Panc1 (cell line): ENCODE measurements around the gene B4GALNT1. TPM values are rescaled to one million over a fixed set of nuclear protein-coding genes. Genes with fewer than 3 reads are reported as not detected.

Experiments
- ATAC-seq: fragments of 200-7000 bp; cut with Tn5 transposase; 2 replicates; pipeline ENCODE4 v1.9.1; 2020; ENCODE audit warnings: mild to moderate bottlenecking, moderate library complexity
- BruUV-seq: library from RNA; stranded (reverse); fragments of 400-500 nt; replicated peaks from 2 replicates; lab custom pipeline; 2021; lab: Mats Ljungman, UMichigan
- CTCF ChIA-PET: fragments of 300-600 bp; sonication (Branson Sonifier 250); formaldehyde crosslinking; loops from one replicate; lab custom pipeline; 2022; ENCODE audit warnings: antibody characterized with exemption; lab: Charles Lee
- POLR2A ChIA-PET: fragments of 300-600 bp; sonication (Branson Sonifier 250); formaldehyde crosslinking; loops from one replicate; lab custom pipeline; 2022; ENCODE audit warnings: antibody characterized with exemption; lab: Charles Lee
- DNase-seq: peaks from one replicate; pipeline ENCODE4 v3.0.0-alpha.2; 2010; ENCODE audit warnings: low read depth, low spot score
- H3K27ac ChIP-seq: 2 replicates; pipeline ENCODE4 v1.5.1; 2011; ENCODE audit warnings: mild to moderate bottlenecking, low read length, inconsistent platforms
- H3K27me3 ChIP-seq: fragments of 200-500 bp; sonication (Bioruptor generic); 2 replicates; pipeline ENCODE4 v1.6.0; 2014; ENCODE audit warnings: low read length, inconsistent platforms; ENCODE audit not compliant: control insufficient read depth, insufficient read depth
- H3K36me3 ChIP-seq: fragments of 200-500 bp; sonication (Bioruptor generic); 2 replicates; pipeline ENCODE4 v1.5.1; 2014; ENCODE audit warnings: inconsistent platforms, mild to moderate bottlenecking, low read length, moderate library complexity; ENCODE audit not compliant: control insufficient read depth, insufficient read depth
- H3K4me1 ChIP-seq: 2 replicates; pipeline ENCODE4 v1.5.1; 2011; ENCODE audit warnings: inconsistent platforms, mild to moderate bottlenecking, low read length, moderate library complexity; ENCODE audit not compliant: control insufficient read depth, insufficient read depth
- H3K4me3 ChIP-seq, 2 experiments: 2 replicates each; pipeline ENCODE4 v1.5.1; 2011 to 2012; ENCODE audit warnings: low read depth in 2 of 2, low read length in 2 of 2, mild to moderate bottlenecking in 2 of 2, inconsistent platforms in 1 of 2, moderate library complexity in 1 of 2
- H3K9me3 ChIP-seq: fragments of 200-500 bp; sonication (Bioruptor generic); 2 replicates; pipeline ENCODE4 v1.5.1; 2014; ENCODE audit warnings: low read depth, mild to moderate bottlenecking, inconsistent platforms, low read length, moderate library complexity; ENCODE audit not compliant: control insufficient read depth, insufficient read depth
- POLR2AphosphoS5 ChIP-seq: IDR thresholded peaks from 2 replicates; pipeline ENCODE4 v1.6.1; 2012; ENCODE audit warnings: mild to moderate bottlenecking, low read depth, low read length, moderate library complexity
- SIN3A ChIP-seq: IDR thresholded peaks from 2 replicates; pipeline ENCODE4 v1.6.1; 2012; ENCODE audit warnings: low read depth, mild to moderate bottlenecking, low read length, moderate library complexity, borderline replicate concordance; ENCODE audit not compliant: insufficient read depth
- TCF7L2 ChIP-seq: IDR thresholded peaks from 2 replicates; pipeline ENCODE4 v1.6.1; 2011; ENCODE audit warnings: mild to moderate bottlenecking, low read depth, low read length, inconsistent platforms
- in situ Hi-C: cut with HindIII; loops from 2 replicates; pipeline ENCODE4 v1.10.0; 2016; ENCODE audit warnings: low sequenced_read_pairs, low pct_unique_long_range_greater_than_20kb
- intact Hi-C: fragments of 100-400 bp; cut with micrococcal nuclease; formaldehyde crosslinking; loops from one replicate; pipeline ENCODE4 v1.10.0; 2022; ENCODE audit not compliant: unreplicated experiment
- total RNA-seq: library from RNA; stranded (reverse); gene quantifications from one replicate; pipeline ENCODE4 v1.2.1, GENCODE V29; 2021; ENCODE audit not compliant: unreplicated experiment
- TF ChIP-seq, protein P1 (sequence below): fragments of 450-650 bp; IDR thresholded peaks from 2 replicates; pipeline ENCODE4 v1.5.1; 2017; ENCODE audit warnings: mild to moderate bottlenecking
- TF ChIP-seq, protein P2 (sequence below), 2 experiments: IDR thresholded peaks; 2 replicates each; pipeline ENCODE4 v1.6.1; 2011 to 2012; ENCODE audit warnings: low read depth in 2 of 2, control low read depth in 1 of 2, low read length in 1 of 2, mild to moderate bottlenecking in 1 of 2, moderate library complexity in 1 of 2; ENCODE audit not compliant: insufficient read depth in 1 of 2

B4GALNT1 gene
- total RNA-seq, 1 experiment from 2014 or later, result 48.6 TPM

GRCh38 chr12:57611827-57612710 is 20.9 kb downstream of the B4GALNT1 start:
- intact Hi-C loops (no loop called here), in situ Hi-C loops (no loop called here)
- no peak overlapping the region for H3K27ac ChIP-seq
- H3K36me3 ChIP-seq, result no peaks in the 10 kb centered on the region
- POLR2A ChIA-PET, result no interaction called here
- CTCF ChIA-PET, result no interaction called here
- DNase-seq (no peak), ATAC-seq (no peak)
- BruUV-seq, result TSS peak; percentile 55
- peak overlapping the region; percentile 59 to 62 for H3K4me3 ChIP-seq
- no peaks in the 10 kb centered on the region for H3K9me3 ChIP-seq
- H3K27me3 ChIP-seq, result no peaks in the 10 kb centered on the region
- peaks cover 8% of the 10 kb centered on the region; the same call in 1 of the 2 replicates for H3K4me1 ChIP-seq
- TF ChIP-seq POLR2AphosphoS5 (no peak), SIN3A (no peak), TCF7L2 (no peak)
- TF ChIP-seq, protein P1, sequence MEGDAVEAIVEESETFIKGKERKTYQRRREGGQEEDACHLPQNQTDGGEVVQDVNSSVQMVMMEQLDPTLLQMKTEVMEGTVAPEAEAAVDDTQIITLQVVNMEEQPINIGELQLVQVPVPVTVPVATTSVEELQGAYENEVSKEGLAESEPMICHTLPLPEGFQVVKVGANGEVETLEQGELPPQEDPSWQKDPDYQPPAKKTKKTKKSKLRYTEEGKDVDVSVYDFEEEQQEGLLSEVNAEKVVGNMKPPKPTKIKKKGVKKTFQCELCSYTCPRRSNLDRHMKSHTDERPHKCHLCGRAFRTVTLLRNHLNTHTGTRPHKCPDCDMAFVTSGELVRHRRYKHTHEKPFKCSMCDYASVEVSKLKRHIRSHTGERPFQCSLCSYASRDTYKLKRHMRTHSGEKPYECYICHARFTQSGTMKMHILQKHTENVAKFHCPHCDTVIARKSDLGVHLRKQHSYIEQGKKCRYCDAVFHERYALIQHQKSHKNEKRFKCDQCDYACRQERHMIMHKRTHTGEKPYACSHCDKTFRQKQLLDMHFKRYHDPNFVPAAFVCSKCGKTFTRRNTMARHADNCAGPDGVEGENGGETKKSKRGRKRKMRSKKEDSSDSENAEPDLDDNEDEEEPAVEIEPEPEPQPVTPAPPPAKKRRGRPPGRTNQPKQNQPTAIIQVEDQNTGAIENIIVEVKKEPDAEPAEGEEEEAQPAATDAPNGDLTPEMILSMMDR, result no peak
- TF ChIP-seq, protein P2, sequence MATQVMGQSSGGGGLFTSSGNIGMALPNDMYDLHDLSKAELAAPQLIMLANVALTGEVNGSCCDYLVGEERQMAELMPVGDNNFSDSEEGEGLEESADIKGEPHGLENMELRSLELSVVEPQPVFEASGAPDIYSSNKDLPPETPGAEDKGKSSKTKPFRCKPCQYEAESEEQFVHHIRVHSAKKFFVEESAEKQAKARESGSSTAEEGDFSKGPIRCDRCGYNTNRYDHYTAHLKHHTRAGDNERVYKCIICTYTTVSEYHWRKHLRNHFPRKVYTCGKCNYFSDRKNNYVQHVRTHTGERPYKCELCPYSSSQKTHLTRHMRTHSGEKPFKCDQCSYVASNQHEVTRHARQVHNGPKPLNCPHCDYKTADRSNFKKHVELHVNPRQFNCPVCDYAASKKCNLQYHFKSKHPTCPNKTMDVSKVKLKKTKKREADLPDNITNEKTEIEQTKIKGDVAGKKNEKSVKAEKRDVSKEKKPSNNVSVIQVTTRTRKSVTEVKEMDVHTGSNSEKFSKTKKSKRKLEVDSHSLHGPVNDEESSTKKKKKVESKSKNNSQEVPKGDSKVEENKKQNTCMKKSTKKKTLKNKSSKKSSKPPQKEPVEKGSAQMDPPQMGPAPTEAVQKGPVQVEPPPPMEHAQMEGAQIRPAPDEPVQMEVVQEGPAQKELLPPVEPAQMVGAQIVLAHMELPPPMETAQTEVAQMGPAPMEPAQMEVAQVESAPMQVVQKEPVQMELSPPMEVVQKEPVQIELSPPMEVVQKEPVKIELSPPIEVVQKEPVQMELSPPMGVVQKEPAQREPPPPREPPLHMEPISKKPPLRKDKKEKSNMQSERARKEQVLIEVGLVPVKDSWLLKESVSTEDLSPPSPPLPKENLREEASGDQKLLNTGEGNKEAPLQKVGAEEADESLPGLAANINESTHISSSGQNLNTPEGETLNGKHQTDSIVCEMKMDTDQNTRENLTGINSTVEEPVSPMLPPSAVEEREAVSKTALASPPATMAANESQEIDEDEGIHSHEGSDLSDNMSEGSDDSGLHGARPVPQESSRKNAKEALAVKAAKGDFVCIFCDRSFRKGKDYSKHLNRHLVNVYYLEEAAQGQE (IDR thresholded peaks at IDR 0.05; ENCODE audit: insufficient read depth in 1 of 2, low read depth in 2 of 2, low read length in 1 of 2), result no peak

- intact Hi-C loops, result no loop called here
- BruUV-seq, result no TSS peak
- CTCF ChIA-PET, result interaction anchor here (0.7 to 0.9 kb wide), 2 partner anchors 28 to 83 kb away, joined by 3 to 5 read pairs; partner anchors contain the start of gene OS9
- peak; percentile 88 for ATAC-seq
- in situ Hi-C loops, result no loop called here
- peak; percentile 44; the same call in 1 of the 2 replicates for TF ChIP-seq POLR2AphosphoS5
- TF ChIP-seq, protein P2 (IDR thresholded peaks at IDR 0.05; ENCODE audit: insufficient read depth in 1 of 2, low read depth in 2 of 2, low read length in 1 of 2), result no peak
- Histone ChIP-seq H3K36me3 (no peaks in the 10 kb centered on the region), H3K27ac (peak within 1 kb of the TSS; percentile 44), H3K9me3 (no peaks in the 10 kb centered on the region), H3K4me1 (peaks cover 8% of the 10 kb centered on the region; the same call in 1 of the 2 replicates), H3K4me3 (peak within 1 kb of the TSS; percentile 59 to 62), H3K27me3 (no peaks in the 10 kb centered on the region)
- POLR2A ChIA-PET, result no interaction called here
- no peak for DNase-seq
These were observed 21.7 kb downstream of the B4GALNT1 start, which contains the start of gene ARHGEF25 for GRCh38 chr12:57611108-57611826. TSS of gene ARHGEF25 (plus strand) at chr12:57611435. CDS start at chr12:57611895, 460 bp downstream.
